CD4-positive, alpha-beta T cell treated with Interleukin-6 for 4 hours (primary cell): ENCODE measurements around the gene AP3S2.
"Not testable (repeated sequence)": the region's sequence is repeated elsewhere in the genome, so short reads cannot be mapped to it uniquely, and the experiment has no call there.

Experiments used
- DNase-seq: peaks from one replicate; pipeline ENCODE4 v3.0.0-alpha.2; 2020; ENCODE audit warnings: mixed read lengths

Gene AP3S2

GRCh38 chr15:89863918-89864317 is 29.9 kb downstream of the AP3S2 start:
- no peak for DNase-seq

- DNase-seq, result no peak
These were observed 32.9 kb downstream of the AP3S2 start for GRCh38 chr15:89860891-89861290.

- no peak for DNase-seq
These were observed 33.4 kb downstream of the AP3S2 start for GRCh38 chr15:89860431-89860830.

GRCh38 chr15:89858661-89859458 is 34.9 kb downstream of the AP3S2 start:
- DNase-seq, result no peak

GRCh38 chr15:89857673-89858072 is 36.1 kb downstream of the AP3S2 start:
- DNase-seq, result no peak

GRCh38 chr15:89855948-89856347 is 37.8 kb downstream of the AP3S2 start:
- no peak for DNase-seq

- not testable (repeated sequence) for DNase-seq
These were observed 38.9 kb downstream of the AP3S2 start for GRCh38 chr15:89854863-89855262.

- no peak for DNase-seq
These were observed 41.3 kb downstream of the AP3S2 start for GRCh38 chr15:89852342-89852995.

- no peak for DNase-seq
These were observed 42.0 kb downstream of the AP3S2 start for GRCh38 chr15:89851673-89852341.

GRCh38 chr15:89848970-89849292 is 44.9 kb downstream of the AP3S2 start:
- DNase-seq, result no peak

GRCh38 chr15:89847101-89847500 is 46.7 kb downstream of the AP3S2 start:
- DNase-seq, result no peak

GRCh38 chr15:89845305-89845893 is 48.4 kb downstream of the AP3S2 start:
- DNase-seq, result no peak

GRCh38 chr15:89841962-89842361 is 51.8 kb downstream of the AP3S2 start:
- no peak for DNase-seq

GRCh38 chr15:89841306-89841705 is 52.5 kb downstream of the AP3S2 start:
- no peak for DNase-seq

GRCh38 chr15:89839167-89839810 is 54.5 kb downstream of the AP3S2 start:
- no peak for DNase-seq

- DNase-seq, result no peak
These were observed 56.0 kb downstream of the AP3S2 start for GRCh38 chr15:89837830-89838178.

GRCh38 chr15:89837134-89837829 is 56.5 kb downstream of the AP3S2 start:
- DNase-seq, result no peak

- DNase-seq, result no peak
These were observed 57.3 kb downstream of the AP3S2 start for GRCh38 chr15:89836267-89837133.

- no peak for DNase-seq
These were observed 58.6 kb downstream of the AP3S2 start for GRCh38 chr15:89835176-89835564.

GRCh38 chr15:89834465-89835175 is 59.2 kb downstream of the AP3S2 start:
- not testable (repeated sequence) for DNase-seq

GRCh38 chr15:89833966-89834365 is 59.8 kb downstream of the AP3S2 start:
- DNase-seq, result no peak
